T-cell (primary cell): ENCODE measurements around the gene WBP2NL. TPM values are rescaled to one million over a fixed set of nuclear protein-coding genes. Genes with fewer than 3 reads are reported as not detected.

Source experiments
- ATAC-seq, 4 experiments: fragments of 200-7000 bp in 3 of 4; fragments of 150-1000 bp in 1 of 4; cut with Tn5 transposase; replicated peaks in 1 of 4; 1 replicate in 3 of 4; 2 replicates in 1 of 4; pipeline ENCODE4 v1.10.0; 2021; ENCODE audit warnings: moderate library complexity in 3 of 4, mild to moderate bottlenecking in 2 of 4, moderate number of reproducible peaks in 1 of 4
- CTCF ChIA-PET, 2 donors: fragments of 300-600 bp; sonication (Branson Sonifier 250); formaldehyde crosslinking; loops; one replicate each; lab custom pipeline; 2022; ENCODE audit warnings: antibody characterized with exemption in 2 of 2; lab: Charles Lee
- POLR2A ChIA-PET, 2 donors: fragments of 300-600 bp; sonication (Branson Sonifier 250); formaldehyde crosslinking; loops; one replicate each; lab custom pipeline; 2022; ENCODE audit warnings: antibody characterized with exemption in 2 of 2; lab: Charles Lee
- DNase-seq, 35 experiments: peaks; one replicate each; pipeline versions ENCODE4 v3.0.0 to v3.0.0-alpha.2; 2013 to 2023
- H3K27ac ChIP-seq: one replicate; pipeline ENCODE4 v1.5.1; 2013; ENCODE audit warnings: low read length
- H3K27me3 ChIP-seq, 2 experiments: replicated peaks in 1 of 2; 1 replicate in 1 of 2; 2 replicates in 1 of 2; pipeline versions ENCODE4 v1.6.1 to v1.7.0; 2013; ENCODE audit warnings: low read length in 1 of 2, mixed read lengths in 1 of 2; ENCODE audit not compliant: control insufficient read depth in 2 of 2, insufficient read depth in 2 of 2; ENCODE audit errors: extremely low read depth in 1 of 2
- H3K36me3 ChIP-seq, 2 donors: 1 replicate in 1 of 2; 2 replicates in 1 of 2; pipeline versions ENCODE4 v1.6.1 to v1.7.0; 2013; ENCODE audit warnings: low read length in 1 of 2; ENCODE audit not compliant: control insufficient read depth in 2 of 2, insufficient read depth in 1 of 2; ENCODE audit errors: extremely low read depth in 1 of 2
- H3K4me1 ChIP-seq, 2 experiments: 1 replicate in 1 of 2; 2 replicates in 1 of 2; pipeline versions ENCODE4 v1.6.1 to v1.7.0; 2013; ENCODE audit warnings: low read length in 2 of 2, mixed read lengths in 1 of 2; ENCODE audit not compliant: insufficient read depth in 2 of 2, control insufficient read depth in 1 of 2; ENCODE audit errors: extremely low read depth in 1 of 2
- H3K4me3 ChIP-seq, 2 donors: 1 replicate in 1 of 2; 2 replicates in 1 of 2; pipeline versions ENCODE4 v1.5.1 to v1.7.0; 2013; ENCODE audit warnings: mild to moderate bottlenecking in 2 of 2, low read length in 1 of 2, moderate library complexity in 1 of 2; ENCODE audit not compliant: control insufficient read depth in 1 of 2; ENCODE audit errors: extremely low read depth in 1 of 2
- H3K9me3 ChIP-seq: 2 replicates; pipeline ENCODE4 v1.7.0; 2013
- H3K27ac Mint-ChIP-seq, 2 donors: one replicate each; pipeline ENCODE4 v1.8.0; 2020 to 2021; ENCODE audit warnings: mild to moderate bottlenecking in 2 of 2, mixed read lengths in 2 of 2
- H3K27me3 Mint-ChIP-seq, 2 donors: one replicate each; pipeline ENCODE4 v1.8.0; 2021 to 2022; ENCODE audit warnings: mixed read lengths in 2 of 2
- H3K36me3 Mint-ChIP-seq: one replicate; pipeline ENCODE4 v1.8.0; 2021; ENCODE audit warnings: mixed read lengths
- H3K4me1 Mint-ChIP-seq, 3 donors: one replicate each; pipeline ENCODE4 v1.8.0; 2020 to 2022; ENCODE audit warnings: mixed read lengths in 3 of 3, mild to moderate bottlenecking in 1 of 3
- H3K4me3 Mint-ChIP-seq, 3 donors: one replicate each; pipeline ENCODE4 v1.8.0; 2020 to 2022; ENCODE audit warnings: mild to moderate bottlenecking in 3 of 3, mixed read lengths in 3 of 3, moderate library complexity in 3 of 3
- H3K9me3 Mint-ChIP-seq, 3 donors: one replicate each; pipeline ENCODE4 v1.8.0; 2020 to 2022; ENCODE audit warnings: mixed read lengths in 3 of 3
- WGBS: methylation state at CpG from one replicate; pipeline ENCODE4 v1.1.5; 2013; ENCODE audit warnings: missing lambda C conversion rate; ENCODE audit not compliant: insufficient coverage; 5-methylcytosine and 5-hydroxymethylcytosine counted together
- total RNA-seq, 35 experiments: library from RNA in 6 of 35; stranded (reverse) in 6 of 35; fragments of 120-200 nt in 1 of 35; gene quantifications; one replicate each; pipeline versions ENCODE4 v1.2.1 to v1.2.4 and lab custom pipeline; 2013 to 2026

The WBP2NL gene
- total RNA-seq, 5 donors from 2014 or later (not counting 1 experiment from before 2014, with no cell fraction given), result 1.5 to 2.8 (median 2.2) TPM

GRCh38 chr22:42013385-42013784 lies 14.8 kb downstream of the WBP2NL start:
- no peak for DNase-seq
- no peak overlapping the region for H3K4me3 ChIP-seq
- Mint-ChIP-seq H3K4me3 (no peak overlapping the region), H3K36me3 (peaks cover 3% of the 10 kb centered on the region), H3K27ac (no peak overlapping the region), H3K27me3 (peaks cover 9 to 20% of the 10 kb centered on the region in 2 donors), H3K9me3 (peaks cover 0 to 12% (median 9%) of the 10 kb centered on the region in 3 donors), H3K4me1 (no peaks in the 10 kb centered on the region)
- no peaks in the 10 kb centered on the region for H3K9me3 ChIP-seq
- H3K36me3 ChIP-seq, result no peaks in the 10 kb centered on the region
- H3K4me1 ChIP-seq, result no peaks in the 10 kb centered on the region
- ChIA-PET POLR2A (no interaction called here), CTCF (interaction anchor here in 1 of 2 donors (0.6 kb wide), 1 partner anchor 897 kb away, joined by 3 read pairs; no protein-coding TSS in a partner anchor)
- no peak overlapping the region for H3K27ac ChIP-seq
- 92% methylated on average over 4 of the region's 4 CpGs for WGBS
- no peak for ATAC-seq
- peaks cover 0 to 9% of the 10 kb centered on the region in 2 experiments for H3K27me3 ChIP-seq

GRCh38 chr22:42016111-42016510 lies 17.5 kb downstream of the WBP2NL start:
- Histone ChIP-seq H3K4me1 (no peaks in the 10 kb centered on the region), H3K27me3 (peaks cover 0 to 9% of the 10 kb centered on the region in 2 experiments), H3K4me3 (no peak overlapping the region), H3K36me3 (no peaks in the 10 kb centered on the region), H3K9me3 (no peaks in the 10 kb centered on the region), H3K27ac (no peak overlapping the region)
- ChIA-PET CTCF (no interaction called here), POLR2A (no interaction called here)
- peaks cover 7 to 18% of the 10 kb centered on the region in 2 donors for H3K27me3 Mint-ChIP-seq
- no peak overlapping the region for H3K4me3 Mint-ChIP-seq
- no peak for DNase-seq
- WGBS, result 78% methylated on average over 1 of the region's 10 CpGs
- H3K4me1 Mint-ChIP-seq, result no peaks in the 10 kb centered on the region
- ATAC-seq, result no peak
- no peak overlapping the region for H3K27ac Mint-ChIP-seq
- no peaks in the 10 kb centered on the region for H3K36me3 Mint-ChIP-seq
- no peaks in the 10 kb centered on the region for H3K9me3 Mint-ChIP-seq

- H3K4me1 Mint-ChIP-seq, result peaks cover 10 to 12% (median 12%) of the 10 kb centered on the region in 3 donors
- no peaks in the 10 kb centered on the region for H3K36me3 Mint-ChIP-seq
- H3K27ac ChIP-seq, result no peak overlapping the region
- POLR2A ChIA-PET, result interaction anchor here (0.6 to 0.7 kb wide), 2 partner anchors 71 to 1861 kb away, joined by 3 read pairs; no protein-coding TSS in a partner anchor
- WGBS, result no CpG with 5 or more reads among the region's 1 CpG
- H3K4me3 ChIP-seq, result no peak overlapping the region
- H3K9me3 Mint-ChIP-seq, result no peaks in the 10 kb centered on the region
- no peak overlapping the region for H3K27ac Mint-ChIP-seq
- peaks cover 5 to 18% of the 10 kb centered on the region in 2 donors for H3K27me3 Mint-ChIP-seq
- ATAC-seq (no peak), DNase-seq (no peak)
- CTCF ChIA-PET, result no interaction called here
- no peaks in the 10 kb centered on the region for H3K36me3 ChIP-seq
- peaks cover 0 to 9% of the 10 kb centered on the region in 2 experiments for H3K27me3 ChIP-seq
- H3K4me3 Mint-ChIP-seq, result no peak overlapping the region
- H3K4me1 ChIP-seq, result peaks cover 0 to 7% of the 10 kb centered on the region in 2 experiments
- H3K9me3 ChIP-seq, result no peaks in the 10 kb centered on the region
Observed at GRCh38 chr22:42018224-42018623, 19.6 kb downstream of the WBP2NL start.

GRCh38 chr22:42021571-42021970 lies 23.0 kb downstream of the WBP2NL start:
- peaks cover 0 to 7% of the 10 kb centered on the region in 2 experiments for H3K4me1 ChIP-seq
- H3K27ac ChIP-seq, result no peak overlapping the region
- WGBS, result 100% methylated on average over 1 of the region's 2 CpGs
- H3K9me3 ChIP-seq, result no peaks in the 10 kb centered on the region
- H3K27me3 Mint-ChIP-seq, result peaks cover 5 to 13% of the 10 kb centered on the region in 2 donors
- ATAC-seq, result no peak
- ChIA-PET CTCF (no interaction called here), POLR2A (no interaction called here)
- no peaks in the 10 kb centered on the region for H3K36me3 ChIP-seq
- H3K27me3 ChIP-seq, result peaks cover 0 to 3% of the 10 kb centered on the region in 2 experiments
- H3K27ac Mint-ChIP-seq, result no peak overlapping the region
- no peaks in the 10 kb centered on the region for H3K9me3 Mint-ChIP-seq
- no peaks in the 10 kb centered on the region for H3K36me3 Mint-ChIP-seq
- no peak overlapping the region for H3K4me3 Mint-ChIP-seq
- DNase-seq, result no peak
- H3K4me3 ChIP-seq, result no peak overlapping the region
- peaks cover 10 to 17% (median 15%) of the 10 kb centered on the region in 3 donors for H3K4me1 Mint-ChIP-seq

- Mint-ChIP-seq H3K36me3 (no peaks in the 10 kb centered on the region), H3K27me3 (peaks cover 3 to 5% of the 10 kb centered on the region in 2 donors), H3K27ac (peak overlapping the region; percentile 39 to 64), H3K9me3 (no peaks in the 10 kb centered on the region), H3K4me3 (no peak overlapping the region), H3K4me1 (peaks cover 10 to 17% (median 15%) of the 10 kb centered on the region in 3 donors)
- WGBS, result no CpG with 5 or more reads among the region's 2 CpGs
- no peak for DNase-seq
- CTCF ChIA-PET, result no interaction called here
- Histone ChIP-seq H3K4me3 (no peak overlapping the region), H3K27ac (no peak overlapping the region), H3K4me1 (peaks cover 0 to 7% of the 10 kb centered on the region in 2 experiments), H3K9me3 (no peaks in the 10 kb centered on the region), H3K27me3 (peaks cover 0 to under 1% of the 10 kb centered on the region in 2 experiments), H3K36me3 (no peaks in the 10 kb centered on the region)
- POLR2A ChIA-PET, result no interaction called here
- ATAC-seq, result peak in 1 of 4 experiments; percentile 70
Observed at GRCh38 chr22:42022162-42022847, 23.7 kb downstream of the WBP2NL start.

- ChIA-PET POLR2A (no interaction called here), CTCF (interaction anchor here in 1 of 2 donors (0.6 kb wide), 1 partner anchor 448 kb away, joined by 3 read pairs; no protein-coding TSS in a partner anchor)
- peaks cover 10 to 17% (median 15%) of the 10 kb centered on the region in 3 donors for H3K4me1 Mint-ChIP-seq
- DNase-seq, result no peak
- H3K4me3 ChIP-seq, result no peak overlapping the region
- H3K27me3 ChIP-seq, result no peaks in the 10 kb centered on the region
- H3K27me3 Mint-ChIP-seq, result no peaks in the 10 kb centered on the region
- H3K4me3 Mint-ChIP-seq, result no peak overlapping the region
- H3K27ac Mint-ChIP-seq, result no peak overlapping the region
- H3K9me3 Mint-ChIP-seq, result no peaks in the 10 kb centered on the region
- no peak for ATAC-seq
- H3K36me3 ChIP-seq, result no peaks in the 10 kb centered on the region
- H3K4me1 ChIP-seq, result peaks cover 0 to 7% of the 10 kb centered on the region in 2 experiments
- no peak overlapping the region for H3K27ac ChIP-seq
- H3K36me3 Mint-ChIP-seq, result no peaks in the 10 kb centered on the region
- 100% methylated on average over 1 of the region's 1 CpG for WGBS
- H3K9me3 ChIP-seq, result no peaks in the 10 kb centered on the region
Observed at GRCh38 chr22:42025421-42025820, 26.8 kb downstream of the WBP2NL start.
